Measurements from ENCODE around the gene STRAP.

GRCh38 chr12:15886372-15887042 lies 4.3 kb downstream of the STRAP start:
- no peak for TF ChIP-seq CTCF (IDR thresholded peaks at IDR 0.05; ENCODE audit: low read depth, low read length)
- no peak for TF ChIP-seq EZH2phosphoT487 (IDR thresholded peaks at IDR 0.05; ENCODE audit: low read depth)
